Activated CD8-positive, alpha-beta memory T cell treated with anti-CD3 and anti-CD28 coated beads, Interleukin-2, amount 50 U/mL, for 1 hour (primary cell): ENCODE measurements around the gene KDM7A.

ENCODE experiments used
- DNase-seq: peaks from one replicate; pipeline ENCODE4 v3.0.0-alpha.2; 2020; ENCODE audit errors: extremely low read depth

Gene KDM7A, protein sequence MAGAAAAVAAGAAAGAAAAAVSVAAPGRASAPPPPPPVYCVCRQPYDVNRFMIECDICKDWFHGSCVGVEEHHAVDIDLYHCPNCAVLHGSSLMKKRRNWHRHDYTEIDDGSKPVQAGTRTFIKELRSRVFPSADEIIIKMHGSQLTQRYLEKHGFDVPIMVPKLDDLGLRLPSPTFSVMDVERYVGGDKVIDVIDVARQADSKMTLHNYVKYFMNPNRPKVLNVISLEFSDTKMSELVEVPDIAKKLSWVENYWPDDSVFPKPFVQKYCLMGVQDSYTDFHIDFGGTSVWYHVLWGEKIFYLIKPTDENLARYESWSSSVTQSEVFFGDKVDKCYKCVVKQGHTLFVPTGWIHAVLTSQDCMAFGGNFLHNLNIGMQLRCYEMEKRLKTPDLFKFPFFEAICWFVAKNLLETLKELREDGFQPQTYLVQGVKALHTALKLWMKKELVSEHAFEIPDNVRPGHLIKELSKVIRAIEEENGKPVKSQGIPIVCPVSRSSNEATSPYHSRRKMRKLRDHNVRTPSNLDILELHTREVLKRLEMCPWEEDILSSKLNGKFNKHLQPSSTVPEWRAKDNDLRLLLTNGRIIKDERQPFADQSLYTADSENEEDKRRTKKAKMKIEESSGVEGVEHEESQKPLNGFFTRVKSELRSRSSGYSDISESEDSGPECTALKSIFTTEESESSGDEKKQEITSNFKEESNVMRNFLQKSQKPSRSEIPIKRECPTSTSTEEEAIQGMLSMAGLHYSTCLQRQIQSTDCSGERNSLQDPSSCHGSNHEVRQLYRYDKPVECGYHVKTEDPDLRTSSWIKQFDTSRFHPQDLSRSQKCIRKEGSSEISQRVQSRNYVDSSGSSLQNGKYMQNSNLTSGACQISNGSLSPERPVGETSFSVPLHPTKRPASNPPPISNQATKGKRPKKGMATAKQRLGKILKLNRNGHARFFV

GRCh38 chr7:140176811-140177702 lies at the start of gene KDM7A:
Gene KDM7A (minus strand): TSS chr7:140176983. CDS start chr7:140176937, 46 bp downstream.
- peak; percentile 71 for DNase-seq

- DNase-seq: no peak
Observed at GRCh38 chr7:140225562-140226249, 48.9 kb upstream of the KDM7A start.

- no peak for DNase-seq
Observed at GRCh38 chr7:140223515-140224221, 46.9 kb upstream of the KDM7A start.

DNA sequence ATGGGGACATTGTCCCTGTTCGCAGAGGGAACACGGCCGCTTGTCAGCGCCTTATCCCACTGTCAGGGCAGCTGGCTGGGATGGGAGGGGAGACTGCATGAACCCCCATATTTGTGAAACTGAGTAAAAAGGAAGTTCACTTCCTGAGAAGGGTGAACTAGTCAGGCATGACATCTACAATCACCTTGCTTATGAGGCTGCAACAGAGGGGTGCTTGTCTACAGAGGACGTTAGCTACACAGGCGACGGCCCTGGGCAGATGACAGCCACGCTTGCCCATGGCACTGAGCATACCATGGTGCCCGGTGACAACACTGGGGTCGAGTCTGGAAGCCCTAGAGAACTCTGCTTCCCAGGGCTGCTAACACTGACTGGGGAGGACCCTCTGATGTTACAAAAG lies 46.0 kb upstream of the KDM7A start:
- no peak for DNase-seq

DNA sequence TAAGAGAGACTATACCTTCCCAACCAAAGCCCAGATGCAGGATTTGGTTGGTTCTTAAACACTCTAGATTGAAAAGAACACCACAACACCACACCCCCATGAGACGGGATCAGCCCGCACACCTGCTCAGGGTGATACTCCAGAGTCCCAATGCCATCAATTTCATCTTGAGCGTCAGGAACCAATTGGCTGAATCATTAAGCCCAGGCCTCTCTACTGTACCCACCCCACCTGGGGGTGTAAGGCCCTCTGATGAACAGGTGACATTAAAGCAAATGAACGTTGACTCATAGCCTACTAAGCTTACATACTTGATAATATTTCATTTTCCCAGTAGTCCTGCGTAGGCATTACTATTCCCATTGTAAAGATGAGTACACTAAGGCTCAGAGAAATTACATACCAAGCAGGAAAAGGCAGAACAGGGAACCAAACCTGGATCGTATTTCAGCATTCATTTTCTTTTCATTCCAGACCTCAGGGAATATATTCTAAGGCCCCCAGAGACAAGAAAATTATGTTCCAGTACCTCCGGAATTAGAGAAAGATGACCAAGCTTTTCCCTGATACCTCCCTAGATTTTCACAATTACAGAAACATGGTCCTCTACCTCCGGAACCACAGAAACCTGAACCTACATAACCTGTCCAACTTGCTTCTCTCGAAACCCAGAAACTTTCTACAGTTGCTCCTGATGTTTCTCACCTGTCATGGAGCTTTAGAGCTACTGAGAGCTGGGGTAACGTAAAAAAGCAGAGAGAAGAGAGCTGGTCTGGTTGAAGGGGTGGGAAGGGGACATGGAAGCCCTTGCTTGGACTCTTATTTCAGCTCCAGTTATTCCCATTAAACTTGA lies 43.1 kb upstream of the KDM7A start:
- DNase-seq: no peak

DNA sequence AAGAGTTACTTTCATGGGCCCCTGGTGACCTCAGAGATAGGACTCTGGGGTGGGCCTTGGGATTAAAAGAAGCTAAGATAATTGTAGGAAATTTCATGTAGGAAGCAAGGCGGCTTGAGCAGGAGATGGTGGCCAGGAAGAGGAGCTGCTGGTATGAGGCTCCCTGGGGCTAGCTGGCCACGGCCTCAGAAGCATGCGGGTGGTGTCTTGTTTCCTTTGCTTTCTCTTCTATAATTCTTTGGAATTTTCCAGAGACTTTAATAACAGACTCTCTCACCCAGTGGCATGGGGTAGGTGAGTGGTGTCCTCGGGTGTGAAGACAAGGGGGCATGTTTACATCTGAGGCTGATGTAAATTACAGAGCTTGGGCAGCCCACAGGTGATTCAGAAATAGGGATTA lies 41.9 kb upstream of the KDM7A start:
- no peak for DNase-seq

- DNase-seq: no peak
Observed at GRCh38 chr7:140217750-140218501, 41.1 kb upstream of the KDM7A start.

DNA sequence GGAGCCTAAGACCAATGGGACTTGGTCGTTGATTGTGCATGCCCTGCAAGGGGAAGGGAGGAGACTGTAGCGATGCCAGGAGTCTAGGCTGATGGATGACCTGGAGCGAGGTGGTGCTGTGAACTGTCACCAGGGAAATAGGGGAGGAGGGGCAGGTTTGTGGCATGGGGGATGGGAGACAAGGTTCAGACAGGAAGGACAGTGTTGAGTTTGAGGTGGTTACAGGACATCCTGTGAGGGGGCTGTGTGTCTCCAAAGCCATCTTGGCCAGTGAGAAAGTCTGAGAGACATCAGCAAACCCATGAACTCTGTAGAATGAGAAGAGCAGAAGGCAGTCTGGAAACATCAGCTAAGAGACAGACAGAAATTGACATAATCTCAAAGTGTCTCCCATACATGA lies 38.5 kb upstream of the KDM7A start:
- DNase-seq: no peak

- no peak for DNase-seq
Observed at GRCh38 chr7:140214075-140214684, 37.4 kb upstream of the KDM7A start.

DNA sequence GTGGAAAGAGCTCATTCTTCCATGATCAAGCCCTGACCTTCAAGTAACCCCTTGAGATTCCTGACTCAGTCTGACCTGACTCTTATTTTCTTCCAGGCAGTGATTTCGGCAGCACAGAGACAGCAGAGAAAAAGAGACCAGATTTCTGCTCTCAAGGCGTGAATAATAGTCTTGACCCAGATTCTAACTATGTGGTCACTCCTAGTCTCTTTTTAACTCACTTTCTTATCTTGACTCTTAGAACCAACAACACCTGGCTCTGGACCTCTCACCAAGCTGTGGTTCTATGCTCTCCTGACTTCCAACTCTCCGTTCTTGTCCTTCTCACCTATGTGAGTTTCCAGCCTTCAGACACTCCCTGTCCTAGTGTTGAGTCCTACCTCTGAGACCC lies 36.9 kb upstream of the KDM7A start:
- no peak for DNase-seq

- no peak for DNase-seq
Observed at GRCh38 chr7:140212100-140212881, 35.5 kb upstream of the KDM7A start.

- no peak for DNase-seq
Observed at GRCh38 chr7:140211698-140212097, 34.9 kb upstream of the KDM7A start.

GRCh38 chr7:140209866-140210609 lies 33.3 kb upstream of the KDM7A start:
- DNase-seq: no peak

DNA sequence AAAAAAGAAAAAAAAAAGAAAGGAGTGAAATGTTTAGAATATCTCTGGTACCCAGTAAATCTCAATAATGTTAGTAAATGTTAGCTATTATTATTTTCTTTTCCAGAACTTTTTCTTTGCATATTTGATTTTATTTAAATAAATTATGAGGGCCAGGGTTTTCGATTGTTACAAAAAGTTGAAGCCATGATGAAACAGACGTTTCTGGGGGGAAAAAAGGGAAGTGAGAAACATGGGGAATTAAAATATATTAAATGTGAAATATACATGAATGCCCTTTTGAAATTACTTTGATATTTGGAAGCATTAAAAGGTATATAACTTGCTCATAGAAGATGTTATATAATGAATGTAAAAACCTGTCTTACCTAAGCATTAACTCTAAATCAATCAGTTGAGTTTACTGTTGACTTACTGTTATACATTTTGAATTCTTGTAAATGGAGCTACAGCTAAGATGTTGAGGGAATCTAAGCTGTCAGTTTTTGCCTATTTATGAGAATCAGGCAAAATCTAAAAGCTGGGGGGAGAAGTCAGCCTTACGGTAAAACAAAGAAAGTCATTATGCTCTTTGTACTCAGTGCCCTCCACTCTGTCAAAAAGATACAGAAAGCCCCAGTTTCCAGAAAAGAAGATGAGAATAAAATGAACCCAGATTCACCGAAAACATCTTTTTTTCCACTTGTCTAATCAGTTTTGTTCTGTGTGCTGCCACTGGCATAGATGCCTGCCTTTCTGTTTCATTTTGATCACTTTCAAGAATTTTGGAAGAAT lies 30.0 kb upstream of the KDM7A start:
- DNase-seq: no peak

DNA sequence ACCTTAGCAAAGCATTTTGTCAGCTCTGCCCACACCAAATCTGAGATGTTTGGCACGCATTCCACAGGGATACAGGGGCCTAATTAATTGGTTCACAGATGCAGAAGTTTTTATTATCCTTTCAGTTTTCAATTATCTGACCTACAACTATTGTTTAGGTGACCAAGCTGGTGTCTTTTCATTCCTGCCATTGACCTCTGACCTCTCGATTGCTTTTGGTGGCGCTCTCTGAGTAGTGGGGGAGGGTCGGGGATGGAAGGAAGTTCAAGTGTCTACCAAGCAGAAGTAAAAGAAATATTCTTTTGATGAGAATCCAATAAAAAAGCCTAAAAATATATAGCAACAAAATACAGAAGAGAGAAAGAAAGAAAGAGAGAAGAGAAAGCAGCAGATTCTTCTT lies 28.8 kb upstream of the KDM7A start:
- DNase-seq: no peak

DNA sequence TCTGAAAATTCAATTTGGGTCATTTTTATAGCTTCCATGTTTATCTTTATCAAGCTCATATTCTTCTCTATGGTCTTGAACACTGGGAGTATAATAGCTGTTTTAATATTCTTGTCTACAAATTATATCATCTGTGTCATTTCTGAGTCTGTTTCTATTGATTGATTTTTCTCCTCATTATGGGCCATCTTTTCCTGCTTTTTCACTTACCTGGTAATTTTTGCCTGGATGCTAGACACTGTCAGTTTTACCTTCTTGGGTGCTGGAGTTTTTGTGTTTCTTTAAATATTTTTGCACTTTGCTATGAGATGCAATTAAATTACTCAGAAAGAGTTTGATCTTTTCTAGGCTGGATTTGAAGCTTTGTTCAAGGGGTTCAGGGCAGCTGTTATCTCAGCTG lies 26.8 kb upstream of the KDM7A start:
- no peak for DNase-seq
